IMR-90 (cell line): ENCODE data around the gene ATF4. TPM values are rescaled to one million over a fixed set of nuclear protein-coding genes. Genes with fewer than 3 reads are reported as not detected.

Experiments used
- ATAC-seq: fragments of 200-7000 bp; cut with Tn5 transposase; 2 replicates; pipeline ENCODE4 v1.9.1; 2020; ENCODE audit warnings: low read depth, mild to moderate bottlenecking, moderate library complexity
- BruUV-seq: library from RNA; stranded (reverse); fragments of 400-500 nt; replicated peaks from 2 replicates; lab custom pipeline; 2021; lab: Mats Ljungman, UMichigan
- CTCF ChIA-PET: fragments of 300-600 bp; formaldehyde crosslinking; extraction: SDS; loops from one replicate; lab custom pipeline; 2021; ENCODE audit warnings: antibody characterized with exemption; lab: Yijun Ruan, JAX
- POLR2A ChIA-PET: fragments of 300-600 bp; sonication (Branson Sonifier 250); formaldehyde crosslinking; loops from one replicate; lab custom pipeline; 2022; ENCODE audit warnings: antibody characterized with exemption; ENCODE audit not compliant: unreplicated experiment; lab: Charles Lee
- DNase-seq: peaks from one replicate; pipeline ENCODE4 v3.0.0; 2013
- H2AFZ ChIP-seq: replicated peaks from 2 replicates; pipeline ENCODE3; 2013; ENCODE audit warnings: low read length, mild to moderate bottlenecking; ENCODE audit not compliant: poor library complexity
- H2AK5ac ChIP-seq: 2 replicates; pipeline ENCODE4 v1.6.1; 2013; ENCODE audit warnings: low read depth, low read length, inconsistent platforms
- H2AK9ac ChIP-seq: replicated peaks from 2 replicates; pipeline ENCODE3; 2013; ENCODE audit warnings: mild to moderate bottlenecking, low read depth, low read length, moderate library complexity; ENCODE audit not compliant: poor library complexity
- H2BK120ac ChIP-seq: 2 replicates; pipeline ENCODE4 v1.6.1; 2013; ENCODE audit warnings: low read depth, low read length, inconsistent platforms
- H2BK15ac ChIP-seq: 3 replicates; pipeline ENCODE4 v1.6.1; 2013; ENCODE audit warnings: low read depth, low read length, inconsistent platforms
- H2BK20ac ChIP-seq: 2 replicates; pipeline ENCODE4 v1.6.1; 2013; ENCODE audit warnings: low read depth, mild to moderate bottlenecking, inconsistent platforms, low read length, moderate library complexity
- H2BK5ac ChIP-seq: 2 replicates; pipeline ENCODE4 v1.6.1; 2013; ENCODE audit warnings: mild to moderate bottlenecking, low read depth, low read length, inconsistent platforms; ENCODE audit not compliant: poor library complexity, severe bottlenecking
- H3K14ac ChIP-seq: replicated peaks from 2 replicates; pipeline ENCODE4 v1.6.1; 2013; ENCODE audit warnings: low read depth, low read length, inconsistent platforms
- H3K18ac ChIP-seq: 2 replicates; pipeline ENCODE4 v1.6.1; 2013; ENCODE audit warnings: low read depth, low read length, control low read depth
- H3K23ac ChIP-seq: 2 replicates; pipeline ENCODE4 v1.6.1; 2013; ENCODE audit warnings: low read depth, low read length, inconsistent platforms
- H3K27ac ChIP-seq: 2 replicates; pipeline ENCODE4 v1.5.1; 2013; ENCODE audit warnings: mild to moderate bottlenecking, control low read depth, low read length; ENCODE audit not compliant: insufficient read depth
- H3K27me3 ChIP-seq: 2 replicates; pipeline ENCODE4 v1.6.1; 2013; ENCODE audit warnings: low read length; ENCODE audit not compliant: control insufficient read depth, insufficient read depth
- H3K36me3 ChIP-seq: 2 replicates; pipeline ENCODE4 v1.6.1; 2013; ENCODE audit warnings: low read length, mixed read lengths; ENCODE audit not compliant: control insufficient read depth, insufficient read depth
- H3K4ac ChIP-seq: 2 replicates; pipeline ENCODE4 v1.6.1; 2013; ENCODE audit warnings: low read depth, low read length, inconsistent platforms
- H3K4me1 ChIP-seq: 2 replicates; pipeline ENCODE4 v1.6.1; 2013; ENCODE audit warnings: low read length, mixed read lengths; ENCODE audit not compliant: control insufficient read depth, insufficient read depth
- H3K4me2 ChIP-seq: 2 replicates; pipeline ENCODE4 v1.6.1; 2013; ENCODE audit warnings: low read depth, mild to moderate bottlenecking, control low read depth, low read length, moderate library complexity
- H3K4me3 ChIP-seq: 2 replicates; pipeline ENCODE4 v1.5.1; 2013; ENCODE audit warnings: low read depth, mild to moderate bottlenecking, control low read depth, low read length, moderate library complexity; ENCODE audit not compliant: insufficient read depth
- H3K56ac ChIP-seq: 2 replicates; pipeline ENCODE4 v1.6.1; 2013; ENCODE audit warnings: low read length, inconsistent platforms; ENCODE audit not compliant: insufficient read depth; ENCODE audit errors: extremely low read depth
- H3K79me1 ChIP-seq, 2 experiments: 2 replicates each; pipeline ENCODE4 v1.6.1; 2013; ENCODE audit warnings: low read length in 2 of 2, inconsistent platforms in 1 of 2, low read depth in 1 of 2
- H3K9ac ChIP-seq: 2 replicates; pipeline ENCODE4 v1.6.1; 2013; ENCODE audit warnings: low read depth, low read length, control low read depth
- H3K9me1 ChIP-seq: 2 replicates; pipeline ENCODE4 v1.6.1; 2013; ENCODE audit warnings: low read length, inconsistent platforms; ENCODE audit not compliant: insufficient read depth
- H3K9me3 ChIP-seq: 2 replicates; pipeline ENCODE4 v1.6.1; 2013; ENCODE audit warnings: low read length; ENCODE audit not compliant: control insufficient read depth, insufficient read depth
- H4K20me1 ChIP-seq: 2 replicates; pipeline ENCODE4 v1.6.1; 2013; ENCODE audit warnings: low read length, inconsistent platforms; ENCODE audit not compliant: insufficient read depth
- H4K5ac ChIP-seq: 2 replicates; pipeline ENCODE4 v1.6.1; 2013; ENCODE audit warnings: mild to moderate bottlenecking, low read depth, low read length, control low read depth
- H4K8ac ChIP-seq, 2 experiments: 2 replicates each; pipeline ENCODE4 v1.6.1; 2013; ENCODE audit warnings: low read depth in 2 of 2, low read length in 2 of 2, control low read depth in 1 of 2, inconsistent platforms in 1 of 2
- H4K91ac ChIP-seq: 2 replicates; pipeline ENCODE4 v1.6.1; 2013; ENCODE audit warnings: low read depth, low read length, inconsistent platforms; ENCODE audit not compliant: insufficient read depth
- BHLHE40 ChIP-seq: fragments of 150-350 bp; IDR thresholded peaks from 2 replicates; pipeline ENCODE4 v1.6.1; 2016; ENCODE audit warnings: mild to moderate bottlenecking, low read depth, low read length
- CEBPB ChIP-seq: IDR thresholded peaks from 2 replicates; pipeline ENCODE4 v1.6.1; 2012; ENCODE audit warnings: low read depth, low read length, improper control_type of control experiment
- CHD1 ChIP-seq: IDR thresholded peaks from 2 replicates; pipeline ENCODE4 v1.6.1; 2012; ENCODE audit warnings: low read depth, low read length, improper control_type of control experiment
- FOS ChIP-seq: fragments of 150-350 bp; IDR thresholded peaks from 2 replicates; pipeline ENCODE4 v1.6.1; 2016; ENCODE audit warnings: low read depth, low read length
- MAFK ChIP-seq: IDR thresholded peaks from 2 replicates; pipeline ENCODE4 v1.6.1; 2012; ENCODE audit warnings: low read depth, low read length, improper control_type of control experiment
- MAZ ChIP-seq: IDR thresholded peaks from 2 replicates; pipeline ENCODE4 v1.6.1; 2012; ENCODE audit warnings: low read depth, mild to moderate bottlenecking, low read length, improper control_type of control experiment, moderate library complexity, borderline replicate concordance
- MXI1 ChIP-seq: IDR thresholded peaks from 2 replicates; pipeline ENCODE4 v1.6.1; 2012; ENCODE audit warnings: low read depth, mild to moderate bottlenecking, low read length, moderate library complexity, borderline replicate concordance
- NFE2L2 ChIP-seq: fragments of 150-350 bp; IDR thresholded peaks from 2 replicates; pipeline ENCODE4 v1.6.1; 2016; ENCODE audit warnings: low read depth, mild to moderate bottlenecking, low read length
- POLR2A ChIP-seq: IDR thresholded peaks from 2 replicates; pipeline ENCODE4 v1.6.1; 2012; ENCODE audit warnings: mild to moderate bottlenecking, low read depth, low read length
- RAD21 ChIP-seq: IDR thresholded peaks from 2 replicates; pipeline ENCODE4 v1.6.1; 2012; ENCODE audit warnings: low read length, improper control_type of control experiment
- RCOR1 ChIP-seq: IDR thresholded peaks from 2 replicates; pipeline ENCODE4 v1.6.1; 2012; ENCODE audit warnings: mild to moderate bottlenecking, low read length, improper control_type of control experiment; ENCODE audit not compliant: insufficient replicate concordance
- RFX5 ChIP-seq: IDR thresholded peaks from 2 replicates; pipeline ENCODE4 v1.8.0; 2012; ENCODE audit warnings: low read depth, mild to moderate bottlenecking, low read length, moderate library complexity
- WGBS, 2 experiments: methylation state at CpG; one replicate each; pipeline versions ENCODE4 v1.1.5 to v1.1.7; 2013; ENCODE audit warnings: missing lambda C conversion rate in 2 of 2; ENCODE audit not compliant: insufficient read length in 1 of 2; ENCODE audit errors: extremely low coverage in 2 of 2; 5-methylcytosine and 5-hydroxymethylcytosine counted together
- dilution Hi-C: fragments of 300-500 bp; cut with HindIII; formaldehyde crosslinking; loops from one replicate; pipeline ENCODE4 v1.14.3; 2018; ENCODE audit warnings: low sequenced_read_pairs; ENCODE audit not compliant: unreplicated experiment
- in situ Hi-C: fragments of 300-500 bp; cut with MboI; formaldehyde crosslinking; loops from 3 replicates; pipeline ENCODE4 v1.14.3; 2019; ENCODE audit warnings: low sequenced_read_pairs, inconsistent platforms, mixed read lengths
- intact Hi-C: fragments of 100-400 bp; cut with micrococcal nuclease; formaldehyde crosslinking; loops from 2 replicates; pipeline ENCODE4 v1.10.0; 2022
- polyA plus RNA-seq, 3 experiments: library from polyadenylated mRNA; depleted of rRNA; stranded (reverse); fragments of >200 nt; gene quantifications; 2 replicates each; pipeline ENCODE4 v1.2.3, GENCODE V29; 2012; ENCODE audit warnings: low replicate concordance in 1 of 3
- total RNA-seq: library from RNA; depleted of rRNA; stranded (reverse); fragments of >200 nt; gene quantifications from 2 replicates; pipeline ENCODE4 v1.2.3, GENCODE V29; 2012
- TF ChIP-seq, protein P1 (sequence below): fragments of 150-350 bp; IDR thresholded peaks from 2 replicates; pipeline ENCODE4 v1.6.1; 2016; ENCODE audit warnings: low read depth, mild to moderate bottlenecking, low read length, moderate library complexity, borderline replicate concordance
- TF ChIP-seq, protein P2 (sequence below): conservative IDR thresholded peaks from 2 replicates; pipeline ENCODE4 v1.5.1; 2012; ENCODE audit warnings: mild to moderate bottlenecking, low read depth, low read length, improper control_type of control experiment

ATF4 gene
- total and polyA plus RNA-seq, 2 of the 4 experiments (the other 2 are of a cell fraction), result 148 to 662 TPM

DNA sequence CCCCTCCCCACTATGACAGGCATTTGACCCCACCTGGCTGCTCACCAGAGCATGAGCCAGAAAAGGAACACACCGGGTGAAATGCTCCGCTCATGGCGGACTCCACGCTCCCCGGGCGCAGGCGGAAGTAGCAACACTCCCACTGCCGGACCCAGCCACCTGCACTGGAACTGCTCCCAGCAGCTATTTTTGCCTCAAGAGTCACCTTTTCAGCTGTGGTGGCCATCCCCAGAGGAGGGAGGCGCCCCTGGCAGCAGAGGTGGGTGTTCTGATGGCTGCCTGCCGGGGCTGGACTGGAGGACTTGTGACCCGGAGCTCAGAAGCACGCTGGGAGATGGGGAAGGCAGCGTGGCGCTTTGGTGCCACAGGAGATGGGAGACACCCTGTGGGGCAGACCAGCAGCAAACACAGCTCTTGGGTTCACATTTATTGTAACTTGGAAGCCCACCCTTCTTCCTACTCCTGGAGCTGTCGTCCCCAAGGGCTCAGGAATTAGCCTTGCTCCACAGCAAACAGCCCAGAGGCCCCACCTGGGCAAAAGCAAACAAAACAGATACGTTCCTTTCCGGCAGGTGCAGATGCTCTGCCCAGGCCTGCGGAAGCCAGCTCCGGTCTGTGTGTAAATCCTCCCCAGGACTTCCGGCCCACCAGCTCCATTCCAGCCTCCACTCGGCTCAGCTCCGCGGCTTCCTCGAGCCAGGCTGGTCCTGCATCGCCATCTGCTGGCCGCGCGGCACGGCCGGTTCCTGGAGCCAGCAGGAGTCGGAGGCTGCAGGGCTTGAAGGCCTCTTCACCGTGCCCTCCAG is 8.5 kb downstream of the ATF4 start:
- H3K4me2 ChIP-seq, result no peak overlapping the region; the same call in 1 of the 2 replicates
- 9% methylated on average over 15 of the region's 32 CpGs; no CpG with 5 or more reads in 1 of the 2 experiments for WGBS, 2 experiments
- TSS peak; percentile 33 for BruUV-seq
- H4K91ac ChIP-seq, result no peak overlapping the region
- peak overlapping the region; percentile 83 for H2AFZ ChIP-seq
- no peak overlapping the region for H2AK5ac ChIP-seq
- H3K23ac ChIP-seq, result no peak overlapping the region
- no peaks in the 10 kb centered on the region for H3K9me3 ChIP-seq
- H2BK120ac ChIP-seq, result no peak overlapping the region
- H4K8ac ChIP-seq, result no peak overlapping the region
- H3K9me1 ChIP-seq, result peaks cover 2% of the 10 kb centered on the region; the same call in 1 of the 2 replicates
- H3K14ac ChIP-seq, result no peak overlapping the region
- H3K36me3 ChIP-seq, result peaks cover 19% of the 10 kb centered on the region
- H3K4me3 ChIP-seq, result no peak overlapping the region
- no peak overlapping the region for H2BK20ac ChIP-seq
- peak; percentile 92 for DNase-seq
- in situ Hi-C loops, result loop anchor here (10.0 kb wide), 1 partner anchor 214 kb away; the partner anchor contains the start of gene RPL3
- ChIA-PET POLR2A (interaction anchor here (0.6 to 1.4 kb wide), 4 partner anchors 9 to 213 kb away, joined by 3 to 4 read pairs (median 4); partner anchors contain the start of gene ATF4), CTCF (interaction anchor here (0.6 to 1.7 kb wide), 10 partner anchors 35 to 515 kb away, joined by 3 to 14 read pairs (median 4); no protein-coding TSS in a partner anchor)
- H3K27me3 ChIP-seq, result no peaks in the 10 kb centered on the region
- intact Hi-C loops, result loop anchor here (10.0 kb wide), 1 partner anchor 124 kb away; no protein-coding TSS in a partner anchor
- no peak overlapping the region for H4K5ac ChIP-seq
- no peak overlapping the region for H2BK15ac ChIP-seq
- peak overlapping the region; percentile 73 for H2AK9ac ChIP-seq
- no peak overlapping the region for H3K9ac ChIP-seq
- peaks cover 69% of the 10 kb centered on the region for H4K20me1 ChIP-seq
- peaks cover 4% of the 10 kb centered on the region; the same call in 1 of the 2 replicates for H3K4me1 ChIP-seq
- ATAC-seq, result peak; percentile 51
- H2BK5ac ChIP-seq, result no peak overlapping the region
- dilution Hi-C loops, result no loop called here
- no peak overlapping the region for H3K4ac ChIP-seq
- no peak overlapping the region for H3K18ac ChIP-seq
- peaks cover 23 to 77% of the 10 kb centered on the region in 2 experiments for H3K79me1 ChIP-seq
- no peak overlapping the region for H3K27ac ChIP-seq
- no peak overlapping the region for H3K56ac ChIP-seq
- TF ChIP-seq RFX5 (0 out of 2 replicates have a peak, but pooled peaks have one; percentile 64), FOS (no peak), CEBPB (no peak), MXI1 (no peak), POLR2A (no peak; the same call in 1 of the 2 replicates), MAZ (peak; percentile 83; the same call in 1 of the 2 replicates), MAFK (no peak), CHD1 (peak; percentile 83; the same call in 1 of the 2 replicates), RCOR1 (peak; percentile 79), NFE2L2 (0 out of 2 replicates have a peak, but pooled peaks have one; percentile 7), RAD21 (peak; percentile 96), BHLHE40 (0 out of 2 replicates have a peak, but pooled peaks have one; percentile 15)
- TF ChIP-seq, protein P1, sequence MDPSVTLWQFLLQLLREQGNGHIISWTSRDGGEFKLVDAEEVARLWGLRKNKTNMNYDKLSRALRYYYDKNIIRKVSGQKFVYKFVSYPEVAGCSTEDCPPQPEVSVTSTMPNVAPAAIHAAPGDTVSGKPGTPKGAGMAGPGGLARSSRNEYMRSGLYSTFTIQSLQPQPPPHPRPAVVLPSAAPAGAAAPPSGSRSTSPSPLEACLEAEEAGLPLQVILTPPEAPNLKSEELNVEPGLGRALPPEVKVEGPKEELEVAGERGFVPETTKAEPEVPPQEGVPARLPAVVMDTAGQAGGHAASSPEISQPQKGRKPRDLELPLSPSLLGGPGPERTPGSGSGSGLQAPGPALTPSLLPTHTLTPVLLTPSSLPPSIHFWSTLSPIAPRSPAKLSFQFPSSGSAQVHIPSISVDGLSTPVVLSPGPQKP, result 0 out of 2 replicates have a peak, but pooled peaks have one; percentile 15
- TF ChIP-seq, protein P2, sequence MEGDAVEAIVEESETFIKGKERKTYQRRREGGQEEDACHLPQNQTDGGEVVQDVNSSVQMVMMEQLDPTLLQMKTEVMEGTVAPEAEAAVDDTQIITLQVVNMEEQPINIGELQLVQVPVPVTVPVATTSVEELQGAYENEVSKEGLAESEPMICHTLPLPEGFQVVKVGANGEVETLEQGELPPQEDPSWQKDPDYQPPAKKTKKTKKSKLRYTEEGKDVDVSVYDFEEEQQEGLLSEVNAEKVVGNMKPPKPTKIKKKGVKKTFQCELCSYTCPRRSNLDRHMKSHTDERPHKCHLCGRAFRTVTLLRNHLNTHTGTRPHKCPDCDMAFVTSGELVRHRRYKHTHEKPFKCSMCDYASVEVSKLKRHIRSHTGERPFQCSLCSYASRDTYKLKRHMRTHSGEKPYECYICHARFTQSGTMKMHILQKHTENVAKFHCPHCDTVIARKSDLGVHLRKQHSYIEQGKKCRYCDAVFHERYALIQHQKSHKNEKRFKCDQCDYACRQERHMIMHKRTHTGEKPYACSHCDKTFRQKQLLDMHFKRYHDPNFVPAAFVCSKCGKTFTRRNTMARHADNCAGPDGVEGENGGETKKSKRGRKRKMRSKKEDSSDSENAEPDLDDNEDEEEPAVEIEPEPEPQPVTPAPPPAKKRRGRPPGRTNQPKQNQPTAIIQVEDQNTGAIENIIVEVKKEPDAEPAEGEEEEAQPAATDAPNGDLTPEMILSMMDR, result peak; percentile 98
